Measurements from ENCODE around the gene GFRA4.

DNA sequence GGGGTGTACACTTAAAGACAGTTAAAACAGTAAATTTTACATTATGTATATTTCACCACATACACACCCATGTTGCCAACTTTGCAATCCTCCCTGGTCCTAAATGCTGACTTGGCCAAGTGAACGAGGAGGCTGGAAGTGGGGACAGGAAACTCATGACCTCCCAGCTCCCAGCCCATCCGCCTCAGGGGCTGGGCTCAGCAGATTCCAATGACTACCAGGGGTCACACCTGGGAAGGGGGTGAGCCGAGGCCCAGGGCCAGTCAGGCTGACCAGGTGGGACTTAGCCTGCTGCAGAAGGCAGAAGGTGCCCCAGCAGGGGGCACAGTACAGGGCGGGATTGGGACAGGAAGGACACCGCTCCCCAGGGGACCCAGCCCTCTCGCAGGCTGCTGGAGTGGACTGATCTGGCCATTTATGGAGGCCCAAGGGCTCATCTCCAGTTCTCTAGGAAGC is 46.8 kb upstream of the GFRA4 start:
- TF ChIP-seq, protein P1, sequence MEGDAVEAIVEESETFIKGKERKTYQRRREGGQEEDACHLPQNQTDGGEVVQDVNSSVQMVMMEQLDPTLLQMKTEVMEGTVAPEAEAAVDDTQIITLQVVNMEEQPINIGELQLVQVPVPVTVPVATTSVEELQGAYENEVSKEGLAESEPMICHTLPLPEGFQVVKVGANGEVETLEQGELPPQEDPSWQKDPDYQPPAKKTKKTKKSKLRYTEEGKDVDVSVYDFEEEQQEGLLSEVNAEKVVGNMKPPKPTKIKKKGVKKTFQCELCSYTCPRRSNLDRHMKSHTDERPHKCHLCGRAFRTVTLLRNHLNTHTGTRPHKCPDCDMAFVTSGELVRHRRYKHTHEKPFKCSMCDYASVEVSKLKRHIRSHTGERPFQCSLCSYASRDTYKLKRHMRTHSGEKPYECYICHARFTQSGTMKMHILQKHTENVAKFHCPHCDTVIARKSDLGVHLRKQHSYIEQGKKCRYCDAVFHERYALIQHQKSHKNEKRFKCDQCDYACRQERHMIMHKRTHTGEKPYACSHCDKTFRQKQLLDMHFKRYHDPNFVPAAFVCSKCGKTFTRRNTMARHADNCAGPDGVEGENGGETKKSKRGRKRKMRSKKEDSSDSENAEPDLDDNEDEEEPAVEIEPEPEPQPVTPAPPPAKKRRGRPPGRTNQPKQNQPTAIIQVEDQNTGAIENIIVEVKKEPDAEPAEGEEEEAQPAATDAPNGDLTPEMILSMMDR (IDR thresholded peaks at IDR 0.05) = no peak
- TF ChIP-seq EP300 (IDR thresholded peaks at IDR 0.05) = no peak

All from upper lobe of left lung (tissue), 4 donors.